Duodenal mucosa (tissue), 2 donors: Measurements from ENCODE around the gene ARID3C.

Source experiments
- H3K27ac ChIP-seq: one replicate; pipeline ENCODE4 v1.7.0; 2013; ENCODE audit warnings: low read depth, low read length
- H3K27me3 ChIP-seq, 2 donors: one replicate each; pipeline ENCODE4 v1.7.0; 2013; ENCODE audit warnings: low read length in 2 of 2, control low read depth in 1 of 2; ENCODE audit not compliant: insufficient read depth in 2 of 2, control insufficient read depth in 1 of 2
- H3K36me3 ChIP-seq, 2 donors: one replicate each; pipeline ENCODE4 v1.7.0; 2013; ENCODE audit warnings: low read length in 2 of 2, control low read depth in 1 of 2; ENCODE audit not compliant: insufficient read depth in 2 of 2, control insufficient read depth in 1 of 2
- H3K4me1 ChIP-seq, 2 donors: one replicate each; pipeline ENCODE4 v1.7.0; 2013; ENCODE audit warnings: low read length in 2 of 2, control low read depth in 1 of 2; ENCODE audit not compliant: insufficient read depth in 2 of 2, control insufficient read depth in 1 of 2
- H3K4me3 ChIP-seq, 2 donors: one replicate each; pipeline ENCODE4 v1.7.0; 2013; ENCODE audit warnings: low read length in 2 of 2, low read depth in 1 of 2
- H3K9ac ChIP-seq, 2 donors: one replicate each; pipeline ENCODE4 v1.7.0; 2013; ENCODE audit warnings: low read length in 2 of 2, low read depth in 1 of 2
- H3K9me3 ChIP-seq, 2 donors: one replicate each; pipeline ENCODE4 v1.7.0; 2013; ENCODE audit warnings: low read length in 2 of 2, control low read depth in 1 of 2; ENCODE audit not compliant: control insufficient read depth in 1 of 2

ARID3C gene

DNA sequence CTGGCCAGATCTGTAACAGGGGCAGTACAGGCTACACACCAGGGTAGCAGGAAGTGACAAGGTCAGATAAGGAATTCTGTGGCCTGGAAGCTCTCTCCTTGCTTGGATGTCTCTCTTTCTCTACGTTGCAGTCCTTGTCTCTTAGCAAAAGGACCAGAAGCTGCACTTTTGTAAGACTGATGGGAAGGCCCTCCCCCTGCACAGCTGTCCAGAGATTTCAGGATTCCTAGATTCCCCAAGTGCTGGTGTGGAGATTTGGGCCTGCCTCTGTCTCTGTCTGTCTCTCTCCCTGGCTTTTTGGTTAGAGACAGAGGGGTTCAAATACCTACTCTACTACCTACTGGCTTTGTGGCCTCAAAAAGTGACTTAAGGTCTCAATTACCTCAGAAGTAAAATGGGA, 29.3 kb downstream of the ARID3C start:
- H3K9me3 ChIP-seq, result no peaks in the 10 kb centered on the region
- H3K27me3 ChIP-seq, result no peaks in the 10 kb centered on the region
- H3K4me1 ChIP-seq, result no peaks in the 10 kb centered on the region
- H3K4me3 ChIP-seq, result no peak overlapping the region
- H3K27ac ChIP-seq, result no peak overlapping the region
- H3K36me3 ChIP-seq, result no peaks in the 10 kb centered on the region
- H3K9ac ChIP-seq, result no peak overlapping the region

DNA sequence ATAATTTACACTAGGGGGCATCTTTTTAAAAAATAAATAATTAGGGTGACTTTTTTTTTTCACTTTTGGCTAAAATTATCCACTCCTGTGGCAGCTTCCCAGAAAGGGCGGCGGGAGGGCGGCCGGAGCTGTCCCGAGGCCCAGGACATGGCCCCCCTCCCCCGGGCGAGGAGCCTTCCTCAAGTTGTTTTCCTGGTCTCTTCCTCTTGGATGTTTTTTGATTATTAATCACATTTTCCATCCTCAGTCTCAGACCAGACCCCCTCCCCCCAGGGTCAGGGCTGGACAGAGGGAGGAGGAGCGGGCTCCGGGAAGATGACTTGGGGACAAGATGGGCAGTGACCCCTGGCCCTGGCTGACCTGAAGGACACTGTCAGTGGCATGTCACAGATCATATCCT, 34.7 kb downstream of the ARID3C start:
- Histone ChIP-seq H3K36me3 (no peaks in the 10 kb centered on the region), H3K27ac (no peak overlapping the region), H3K4me1 (peaks cover 22 to 27% of the 10 kb centered on the region in 2 donors), H3K27me3 (peaks cover 21 to 27% of the 10 kb centered on the region in 2 donors), H3K9ac (no peak overlapping the region), H3K4me3 (no peak overlapping the region), H3K9me3 (no peaks in the 10 kb centered on the region)

DNA sequence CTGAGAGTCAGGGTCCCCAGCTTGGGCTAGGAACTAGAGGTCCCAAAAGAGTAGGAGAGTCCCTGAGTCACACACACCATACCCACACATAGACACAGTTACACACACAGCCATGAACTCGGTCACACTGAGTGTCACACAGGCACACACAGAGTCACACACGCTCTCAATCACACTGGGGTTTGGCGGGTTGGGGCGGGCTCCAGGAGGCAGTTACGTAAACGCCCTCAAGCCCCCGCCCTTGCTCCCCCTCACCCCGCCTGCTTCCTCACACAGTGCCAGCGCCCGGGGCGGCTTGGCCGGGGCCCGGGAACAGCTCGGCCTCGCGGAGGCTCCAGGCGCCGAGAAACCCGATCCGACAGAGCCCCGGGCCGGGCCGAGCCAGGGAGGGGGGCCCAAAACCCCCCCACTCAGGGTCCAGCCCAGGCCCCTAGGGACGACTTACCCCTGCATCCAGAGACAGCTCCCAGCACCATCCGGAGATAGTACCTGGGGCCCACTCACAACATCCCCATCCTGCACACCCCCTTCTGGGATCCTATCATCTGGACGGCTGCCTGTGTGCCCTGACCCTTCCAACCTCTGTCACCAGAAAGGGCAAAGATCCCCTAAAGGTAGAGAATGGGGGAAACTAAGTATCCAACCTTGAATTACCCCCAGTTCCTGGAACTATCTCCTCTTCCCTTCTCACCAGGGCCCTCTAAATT, 35.8 kb downstream of the ARID3C start:
- Histone ChIP-seq H3K9ac (no peak overlapping the region), H3K4me1 (peaks cover 26 to 37% of the 10 kb centered on the region in 2 donors)

DNA sequence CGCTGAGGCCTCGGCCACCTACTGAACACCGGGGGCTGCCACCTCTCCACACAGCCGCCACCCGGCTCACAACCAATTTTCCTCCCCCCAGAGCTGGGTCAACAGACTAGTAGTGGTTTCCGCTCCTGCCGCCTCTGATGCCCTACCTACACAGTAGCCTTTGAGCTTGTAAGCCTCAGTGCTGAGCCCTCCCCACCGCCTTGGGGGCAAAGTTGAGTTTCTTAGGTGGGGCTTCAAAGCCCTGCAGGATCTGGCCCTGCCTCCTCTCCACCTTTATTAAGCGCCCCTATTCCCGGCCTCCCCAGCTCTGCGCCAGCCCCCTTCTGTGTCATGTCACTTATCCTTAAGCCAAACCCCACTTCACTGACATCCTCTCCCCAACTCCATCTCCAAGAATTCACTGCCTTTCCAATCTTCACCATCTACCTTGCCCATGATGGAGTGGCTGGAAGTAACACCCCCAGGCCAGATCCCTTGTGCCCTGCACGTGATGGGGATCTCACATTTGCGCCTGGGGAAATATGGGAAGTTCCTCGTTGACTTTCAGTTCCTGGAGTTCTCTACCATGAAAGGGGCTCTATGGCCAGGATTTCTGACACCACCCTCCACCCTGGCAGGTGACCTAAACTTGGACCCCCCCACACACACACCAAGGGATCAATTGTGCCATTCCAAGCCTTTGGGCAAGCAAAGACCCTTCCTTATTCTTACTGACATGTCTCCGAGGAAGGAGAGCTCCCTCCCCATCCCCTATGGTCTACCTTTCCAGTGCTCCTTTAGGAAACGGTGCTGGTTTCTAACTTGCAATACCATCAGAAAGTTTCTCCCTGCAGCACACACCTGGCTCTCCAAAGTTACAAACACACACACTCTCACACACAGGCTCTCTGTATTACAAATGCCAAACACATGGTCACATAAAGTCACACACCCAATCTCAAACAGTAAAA, 36.7 kb downstream of the ARID3C start:
- Histone ChIP-seq H3K27me3 (peaks cover 41 to 47% of the 10 kb centered on the region in 2 donors), H3K27ac (no peak overlapping the region), H3K4me3 (peak overlapping the region in 1 of 2 donors; percentile 66), H3K4me1 (peaks cover 26 to 37% of the 10 kb centered on the region in 2 donors), H3K36me3 (no peaks in the 10 kb centered on the region), H3K9me3 (no peaks in the 10 kb centered on the region), H3K9ac (no peak overlapping the region)

More for the DNA sequence above, 35.8 kb downstream of the ARID3C start:
- H3K4me3 ChIP-seq, result no peak overlapping the region
- no peak overlapping the region for H3K27ac ChIP-seq
- no peaks in the 10 kb centered on the region for H3K9me3 ChIP-seq
- H3K36me3 ChIP-seq, result no peaks in the 10 kb centered on the region
- H3K27me3 ChIP-seq, result peaks cover 32 to 39% of the 10 kb centered on the region in 2 donors

DNA sequence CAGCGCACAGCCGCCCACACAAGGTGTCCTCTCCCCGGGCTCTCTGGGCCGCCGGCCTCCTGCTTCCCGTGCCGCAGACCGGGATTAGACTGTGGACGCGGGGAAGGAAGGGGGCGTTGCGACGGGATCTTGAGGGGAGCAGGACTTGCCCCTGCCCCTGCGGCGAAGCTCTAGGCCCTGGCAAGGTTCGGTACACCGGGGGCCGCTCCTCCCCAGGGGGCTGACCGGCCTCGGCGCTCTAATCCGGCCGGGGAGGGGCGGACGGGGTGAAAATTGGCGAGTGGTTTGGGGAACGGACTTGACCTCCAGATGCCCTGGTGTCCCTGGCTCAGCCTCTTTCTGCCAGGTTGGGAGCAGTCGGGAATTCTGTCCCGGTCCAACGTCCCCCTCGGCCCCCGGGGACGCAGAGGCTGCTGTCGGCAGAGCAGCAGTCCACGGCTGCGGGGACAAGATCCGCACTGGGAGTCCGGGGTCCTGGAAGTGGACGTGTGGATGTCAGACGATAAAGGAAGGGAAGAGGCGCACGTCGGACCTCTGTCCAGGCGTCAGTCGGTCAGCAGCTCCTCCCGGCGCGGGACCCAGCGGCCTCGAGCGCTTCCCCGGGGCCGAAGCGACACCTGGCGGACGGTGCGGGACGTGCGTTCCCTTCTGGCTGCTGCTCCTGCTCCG, 37.5 kb downstream of the ARID3C start:
- Histone ChIP-seq H3K4me3 (peak overlapping the region; percentile 50 to 66), H3K27ac (no peak overlapping the region), H3K9me3 (no peaks in the 10 kb centered on the region), H3K27me3 (peaks cover 49 to 55% of the 10 kb centered on the region in 2 donors), H3K36me3 (no peaks in the 10 kb centered on the region), H3K9ac (peak overlapping the region in 1 of 2 donors; percentile 32), H3K4me1 (peaks cover 26 to 37% of the 10 kb centered on the region in 2 donors)

DNA sequence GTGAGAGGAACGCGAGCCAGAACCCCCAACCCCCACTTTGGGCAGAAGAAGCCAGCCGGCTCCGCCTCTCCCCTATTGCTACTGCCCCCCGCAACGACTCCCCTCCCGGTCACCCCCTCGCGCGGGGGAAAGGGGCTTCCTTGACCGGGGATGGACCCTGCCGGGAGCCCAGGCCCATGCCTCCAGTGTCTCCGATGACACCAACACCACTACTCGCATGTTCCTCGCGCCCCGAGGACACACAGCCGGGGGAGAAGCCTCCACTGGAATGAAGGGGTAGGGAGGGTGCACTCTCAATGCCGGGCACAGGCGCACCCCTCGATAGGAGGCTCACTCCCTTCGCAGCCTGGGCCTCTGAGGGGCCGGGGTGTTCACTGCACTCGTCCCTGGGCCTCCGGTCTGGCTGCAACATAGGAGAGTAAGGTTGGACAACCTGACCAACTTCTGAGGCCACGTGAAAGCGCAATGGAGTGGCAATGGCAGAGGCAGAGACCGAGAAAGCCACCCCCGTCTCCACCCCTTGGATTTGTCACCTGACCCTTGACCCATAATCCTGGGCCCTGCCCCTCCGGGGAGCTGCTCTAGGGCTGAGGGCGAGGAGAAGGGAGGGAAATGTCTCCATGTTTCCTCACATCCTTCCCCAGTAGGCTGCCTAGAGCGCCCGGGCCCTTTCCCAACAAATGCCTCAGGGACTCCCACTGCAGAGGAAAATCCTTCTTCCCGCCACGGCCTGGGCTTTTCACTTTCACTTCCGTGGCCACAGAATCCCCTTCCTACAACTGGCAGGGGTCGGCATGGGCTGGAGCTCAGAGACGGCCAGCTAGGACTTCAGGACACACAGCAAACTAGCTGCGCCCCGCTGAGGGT, 38.3 kb downstream of the ARID3C start:
- no peaks in the 10 kb centered on the region for H3K9me3 ChIP-seq
- H3K9ac ChIP-seq, result peak overlapping the region in 1 of 2 donors; percentile 32
- no peaks in the 10 kb centered on the region for H3K36me3 ChIP-seq
- H3K27ac ChIP-seq, result no peak overlapping the region
- H3K4me1 ChIP-seq, result peaks cover 26 to 37% of the 10 kb centered on the region in 2 donors
- H3K27me3 ChIP-seq, result peaks cover 56 to 63% of the 10 kb centered on the region in 2 donors
- H3K4me3 ChIP-seq, result peak overlapping the region; percentile 50 to 66

DNA sequence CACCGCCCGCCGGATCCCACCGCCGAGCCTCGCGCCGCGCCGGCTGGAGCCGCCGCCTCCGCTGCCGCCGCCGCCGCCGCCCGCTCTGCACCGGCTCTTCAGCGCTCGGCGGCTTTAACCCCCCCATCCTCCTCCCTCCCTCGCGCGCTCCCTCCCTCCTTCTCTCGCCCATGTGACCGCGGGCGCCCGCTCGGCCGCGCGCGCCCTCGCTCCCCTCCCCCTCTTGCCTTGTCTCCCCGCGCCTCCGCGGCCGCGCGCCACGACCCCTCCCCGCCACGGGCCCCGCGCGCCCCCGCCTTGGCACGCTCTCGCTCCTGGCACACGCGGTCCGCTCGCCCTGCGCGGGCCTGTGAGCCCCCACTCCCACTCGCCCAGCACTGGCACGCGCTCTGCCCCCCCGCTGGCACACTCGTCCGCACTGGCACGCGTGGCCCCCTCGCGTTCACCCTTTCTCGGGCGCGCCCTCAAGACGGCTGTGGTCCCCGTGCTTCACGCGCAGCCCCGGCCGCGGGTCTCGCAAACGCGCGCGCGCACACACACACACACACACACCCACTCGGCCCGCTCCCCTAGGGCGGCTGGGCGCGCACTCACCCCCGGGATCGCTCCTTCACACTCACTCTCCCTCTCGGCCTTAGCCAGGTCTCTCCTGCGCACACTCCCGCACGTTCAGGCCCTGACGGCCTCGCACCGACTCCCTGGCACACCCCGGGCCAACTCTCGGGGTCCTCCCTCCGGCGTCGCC, 39.1 kb downstream of the ARID3C start, which contains the start of gene CNTFR:
Gene CNTFR (minus strand): TSS at position 89 of the 745 bp plus-strand sequence. CDS start 20,743 bp downstream, outside the sequence.
- Histone ChIP-seq H3K4me3 (peak within 1 kb of the TSS; percentile 50 to 66), H3K36me3 (no peaks in the 10 kb centered on the region), H3K9ac (no peak within 1 kb of the TSS), H3K9me3 (no peaks in the 10 kb centered on the region), H3K27me3 (peaks cover 65 to 71% of the 10 kb centered on the region in 2 donors), H3K4me1 (peaks cover 26 to 37% of the 10 kb centered on the region in 2 donors), H3K27ac (no peak within 1 kb of the TSS)

DNA sequence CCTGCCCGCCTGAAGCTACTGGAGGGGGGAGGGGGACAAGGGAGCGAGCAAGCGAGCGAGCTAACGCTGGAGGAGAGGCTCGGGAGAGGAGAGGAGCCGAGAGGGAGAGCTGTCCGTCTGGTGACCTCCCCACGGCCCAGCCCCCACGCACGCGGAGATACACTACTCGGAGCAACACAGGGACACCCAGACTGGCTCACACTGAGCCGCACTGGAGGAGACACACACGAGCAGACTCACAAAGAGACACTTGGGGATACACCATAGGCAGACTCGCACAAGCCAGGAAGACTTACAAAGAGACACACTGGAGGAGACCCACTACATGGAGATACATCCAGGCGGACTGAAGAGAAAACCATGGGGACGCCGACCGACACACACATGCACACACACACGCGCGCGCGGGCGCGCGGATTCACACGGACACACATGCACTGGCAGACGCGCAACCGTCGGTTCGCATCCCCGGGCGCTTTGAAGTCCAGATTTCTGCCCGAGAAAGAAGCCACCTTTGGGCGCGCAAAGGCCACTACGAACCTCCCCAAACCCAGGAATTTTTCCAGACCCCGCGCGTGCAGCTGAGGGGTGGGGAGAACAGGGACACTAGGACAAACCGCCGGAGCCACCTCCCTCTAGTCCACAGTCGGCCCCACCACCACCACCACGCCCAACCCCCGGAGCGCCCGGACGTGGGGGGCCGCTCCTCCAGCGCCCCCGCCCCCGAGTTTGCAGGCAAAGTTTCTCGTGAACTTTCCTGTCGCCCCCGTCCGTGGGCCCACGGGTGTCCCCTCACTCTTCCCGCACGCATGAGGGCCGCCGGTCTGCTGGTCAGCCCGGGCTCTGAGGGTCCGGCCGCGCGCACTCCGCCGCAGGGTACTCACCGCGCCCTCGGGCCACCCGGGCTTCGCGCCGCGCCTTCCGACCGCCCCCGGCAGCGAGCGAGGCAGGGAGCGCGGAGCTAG, 39.9 kb downstream of the ARID3C start:
- H3K27ac ChIP-seq, result no peak overlapping the region
- peaks cover 70 to 78% of the 10 kb centered on the region in 2 donors for H3K27me3 ChIP-seq
- H3K9ac ChIP-seq, result no peak overlapping the region

More for the DNA sequence above, 39.9 kb downstream of the ARID3C start:
- peak overlapping the region; percentile 27 to 40 for H3K4me3 ChIP-seq
- peaks cover 26 to 37% of the 10 kb centered on the region in 2 donors for H3K4me1 ChIP-seq
- no peaks in the 10 kb centered on the region for H3K9me3 ChIP-seq
- no peaks in the 10 kb centered on the region for H3K36me3 ChIP-seq
